ENCODE data around the gene CLCN3. TPM values are rescaled to one million over a fixed set of nuclear protein-coding genes. Genes with fewer than 3 reads are reported as not detected.
"Not testable (repeated sequence)": the region's sequence is repeated elsewhere in the genome, so short reads cannot be mapped to it uniquely, and the experiment has no call there.

The CLCN3 gene
- total RNA-seq, 3 donors from 2014 or later: 16.0 to 17.4 (median 16.0) TPM

- Mint-ChIP-seq H3K9me3 (no peaks in the 10 kb centered on the region), H3K27me3 (ENCODE audit: low read depth) (no peaks in the 10 kb centered on the region), H3K4me3 (no peak overlapping the region), H3K36me3 (ENCODE audit: insufficient read depth) (peaks cover 21% of the 10 kb centered on the region), H3K4me1 (ENCODE audit: low read depth) (no peaks in the 10 kb centered on the region)
- DNase-seq (no peak), ATAC-seq (no peak)
Measured at GRCh38 chr4:169730564-169730963, 110.2 kb downstream of the CLCN3 start.

GRCh38 chr4:169738604-169739003 lies 118.2 kb downstream of the CLCN3 start:
- not testable (repeated sequence) for H3K4me1 Mint-ChIP-seq (ENCODE audit: low read depth); H3K27me3 Mint-ChIP-seq (ENCODE audit: low read depth); ATAC-seq; DNase-seq; H3K4me3 Mint-ChIP-seq; H3K9me3 Mint-ChIP-seq
- H3K36me3 Mint-ChIP-seq (ENCODE audit: insufficient read depth): peaks cover 42% of the 10 kb centered on the region

GRCh38 chr4:169741569-169741968 lies 121.2 kb downstream of the CLCN3 start:
- Mint-ChIP-seq H3K4me1 (ENCODE audit: low read depth) (no peaks in the 10 kb centered on the region), H3K9me3 (no peaks in the 10 kb centered on the region), H3K27me3 (ENCODE audit: low read depth) (no peaks in the 10 kb centered on the region), H3K4me3 (no peak overlapping the region), H3K36me3 (ENCODE audit: insufficient read depth) (peaks cover 43% of the 10 kb centered on the region)
- no peak for DNase-seq
- no peak for ATAC-seq

- Mint-ChIP-seq H3K4me1 (ENCODE audit: low read depth) (no peaks in the 10 kb centered on the region), H3K27me3 (ENCODE audit: low read depth) (no peaks in the 10 kb centered on the region), H3K4me3 (no peak overlapping the region), H3K9me3 (no peaks in the 10 kb centered on the region), H3K36me3 (ENCODE audit: insufficient read depth) (peaks cover 29% of the 10 kb centered on the region)
- no peak for ATAC-seq
- no peak for DNase-seq
Measured at GRCh38 chr4:169744601-169745000, 124.2 kb downstream of the CLCN3 start.

GRCh38 chr4:169745291-169745690 lies 124.9 kb downstream of the CLCN3 start:
- peaks cover 32% of the 10 kb centered on the region for H3K36me3 Mint-ChIP-seq (ENCODE audit: insufficient read depth)
- DNase-seq (no peak), ATAC-seq (no peak)
- H3K9me3 Mint-ChIP-seq: no peaks in the 10 kb centered on the region
- H3K27me3 Mint-ChIP-seq (ENCODE audit: low read depth): no peaks in the 10 kb centered on the region
- H3K4me1 Mint-ChIP-seq (ENCODE audit: low read depth): peaks cover 3% of the 10 kb centered on the region
- H3K4me3 Mint-ChIP-seq: no peak overlapping the region

- Mint-ChIP-seq H3K4me3 (peak overlapping the region; percentile 90), H3K36me3 (ENCODE audit: insufficient read depth) (peaks cover 3% of the 10 kb centered on the region), H3K4me1 (ENCODE audit: low read depth) (peaks cover 21% of the 10 kb centered on the region), H3K9me3 (no peaks in the 10 kb centered on the region), H3K27me3 (ENCODE audit: low read depth) (no peaks in the 10 kb centered on the region)
- DNase-seq: no peak
- ATAC-seq: peak; percentile 20 to 32
Measured at GRCh38 chr4:169756971-169757574, 136.7 kb downstream of the CLCN3 start.

- no peaks in the 10 kb centered on the region for H3K27me3 Mint-ChIP-seq (ENCODE audit: low read depth)
- H3K4me1 Mint-ChIP-seq (ENCODE audit: low read depth): peaks cover 21% of the 10 kb centered on the region
- no peaks in the 10 kb centered on the region for H3K36me3 Mint-ChIP-seq (ENCODE audit: insufficient read depth)
- H3K9me3 Mint-ChIP-seq: no peaks in the 10 kb centered on the region
- ATAC-seq (peak; percentile 95), DNase-seq (peak; percentile 96)
- H3K4me3 Mint-ChIP-seq: peak within 1 kb of the TSS; percentile 90
Measured at GRCh38 chr4:169757575-169758184, 137.3 kb downstream of the CLCN3 start, which contains the start of gene HPF1. TSS of gene HPF1 (minus strand) at chr4:169757944. CDS start at chr4:169757877, 67 bp downstream.

GRCh38 chr4:169758401-169758962 lies 138.1 kb downstream of the CLCN3 start:
- no peaks in the 10 kb centered on the region for H3K36me3 Mint-ChIP-seq (ENCODE audit: insufficient read depth)
- peak overlapping the region; percentile 90 for H3K4me3 Mint-ChIP-seq
- no peaks in the 10 kb centered on the region for H3K9me3 Mint-ChIP-seq
- H3K4me1 Mint-ChIP-seq (ENCODE audit: low read depth): peaks cover 21% of the 10 kb centered on the region
- DNase-seq (no peak), ATAC-seq (no peak)
- no peaks in the 10 kb centered on the region for H3K27me3 Mint-ChIP-seq (ENCODE audit: low read depth)

GRCh38 chr4:169761846-169762245 lies 141.5 kb downstream of the CLCN3 start:
- ATAC-seq: no peak
- Mint-ChIP-seq H3K36me3 (ENCODE audit: insufficient read depth) (no peaks in the 10 kb centered on the region), H3K9me3 (no peaks in the 10 kb centered on the region)

GRCh38 chr4:169765835-169766234 lies 145.5 kb downstream of the CLCN3 start:
- ATAC-seq (no peak), DNase-seq (no peak)
- no peak overlapping the region for H3K4me3 Mint-ChIP-seq
- no peaks in the 10 kb centered on the region for H3K9me3 Mint-ChIP-seq
- no peaks in the 10 kb centered on the region for H3K36me3 Mint-ChIP-seq (ENCODE audit: insufficient read depth)
- peaks cover 8% of the 10 kb centered on the region for H3K27me3 Mint-ChIP-seq (ENCODE audit: low read depth)
- H3K4me1 Mint-ChIP-seq (ENCODE audit: low read depth): no peaks in the 10 kb centered on the region

More at GRCh38 chr4:169761846-169762245, 141.5 kb downstream of the CLCN3 start:
- peaks cover 4% of the 10 kb centered on the region for H3K27me3 Mint-ChIP-seq (ENCODE audit: low read depth)
- no peak overlapping the region for H3K4me3 Mint-ChIP-seq
- H3K4me1 Mint-ChIP-seq (ENCODE audit: low read depth): peaks cover 7% of the 10 kb centered on the region
- DNase-seq: no peak

GRCh38 chr4:169766741-169767140 lies 146.4 kb downstream of the CLCN3 start:
- H3K27me3 Mint-ChIP-seq (ENCODE audit: low read depth): peaks cover 10% of the 10 kb centered on the region
- no peaks in the 10 kb centered on the region for H3K4me1 Mint-ChIP-seq (ENCODE audit: low read depth)
- ATAC-seq (no peak), DNase-seq (no peak)
- no peaks in the 10 kb centered on the region for H3K36me3 Mint-ChIP-seq (ENCODE audit: insufficient read depth)
- no peak overlapping the region for H3K4me3 Mint-ChIP-seq
- H3K9me3 Mint-ChIP-seq: no peaks in the 10 kb centered on the region

GRCh38 chr4:169768385-169768784 lies 148.0 kb downstream of the CLCN3 start:
- Mint-ChIP-seq H3K4me1 (ENCODE audit: low read depth) (no peaks in the 10 kb centered on the region), H3K36me3 (ENCODE audit: insufficient read depth) (no peaks in the 10 kb centered on the region), H3K4me3 (no peak overlapping the region), H3K9me3 (no peaks in the 10 kb centered on the region), H3K27me3 (ENCODE audit: low read depth) (peaks cover 10% of the 10 kb centered on the region)
- DNase-seq (no peak), ATAC-seq (no peak)

GRCh38 chr4:169770416-169770815 lies 150.0 kb downstream of the CLCN3 start:
- H3K4me1 Mint-ChIP-seq (ENCODE audit: low read depth): no peaks in the 10 kb centered on the region
- H3K9me3 Mint-ChIP-seq: no peaks in the 10 kb centered on the region
- H3K36me3 Mint-ChIP-seq (ENCODE audit: insufficient read depth): no peaks in the 10 kb centered on the region
- no peak overlapping the region for H3K4me3 Mint-ChIP-seq
- H3K27me3 Mint-ChIP-seq (ENCODE audit: low read depth): peaks cover 16% of the 10 kb centered on the region
- ATAC-seq: no peak
- no peak for DNase-seq

- H3K27me3 Mint-ChIP-seq (ENCODE audit: low read depth): peaks cover 26% of the 10 kb centered on the region
- not testable (repeated sequence) for H3K4me3 Mint-ChIP-seq; H3K36me3 Mint-ChIP-seq (ENCODE audit: insufficient read depth); H3K9me3 Mint-ChIP-seq; DNase-seq; H3K4me1 Mint-ChIP-seq (ENCODE audit: low read depth); ATAC-seq
Measured at GRCh38 chr4:169771556-169772080, 151.2 kb downstream of the CLCN3 start.

Measured in activated T-cell treated with anti-CD3 and anti-CD28 coated beads, Interleukin-2, amount 50 U/mL, for 4 hours (primary cell).